ENCODE results near the gene CHCHD2.
"Not testable (repeated sequence)": the region's sequence is repeated elsewhere in the genome, so short reads cannot be mapped to it uniquely, and the experiment has no call there.

CHCHD2 gene

GRCh38 chr7:56106108-56107073 lies at the start of gene CHCHD2:
Gene CHCHD2, minus strand, starts transcription at chr7:56106476. Its CDS starts 63 bp downstream, at chr7:56106413.
- peak; percentile 100 for DNase-seq

- DNase-seq = not testable (repeated sequence)
Measured at GRCh38 chr7:56131062-56131461, 24.8 kb upstream of the CHCHD2 start.

- DNase-seq = no peak
Measured at GRCh38 chr7:56127241-56127975, 21.1 kb upstream of the CHCHD2 start.

- DNase-seq = no peak
Measured at GRCh38 chr7:56125831-56126230, 19.6 kb upstream of the CHCHD2 start.

- DNase-seq = no peak
Measured at GRCh38 chr7:56124981-56125380, 18.7 kb upstream of the CHCHD2 start.

GRCh38 chr7:56121440-56121839 lies 15.2 kb upstream of the CHCHD2 start:
- peak; percentile 15 for DNase-seq

- peak; percentile 88 for DNase-seq
Measured at GRCh38 chr7:56115852-56116538, 9.7 kb upstream of the CHCHD2 start, which contains the start of gene NUPR2. Gene NUPR2, minus strand, starts transcription at chr7:56116417. Its CDS starts 103 bp downstream, at chr7:56116314.

GRCh38 chr7:56112244-56112643 lies 6.0 kb upstream of the CHCHD2 start:
- not testable (repeated sequence) for DNase-seq

GRCh38 chr7:56110611-56111010 lies 4.3 kb upstream of the CHCHD2 start:
- peak; percentile 69 for DNase-seq

- DNase-seq = no peak
Measured at GRCh38 chr7:56107954-56108258, 1.6 kb upstream of the CHCHD2 start.

- peak; percentile 25 for DNase-seq
Measured at GRCh38 chr7:56105508-56105907, 768 bp downstream of the CHCHD2 start.

- DNase-seq = not testable (repeated sequence)
Measured at GRCh38 chr7:56104138-56104537, 2.1 kb downstream of the CHCHD2 start.

GRCh38 chr7:56099653-56100052 lies 6.6 kb downstream of the CHCHD2 start:
- no peak for DNase-seq

GRCh38 chr7:56098187-56099008 lies 7.9 kb downstream of the CHCHD2 start:
- DNase-seq = not testable (repeated sequence)

- no peak for DNase-seq
Measured at GRCh38 chr7:56097700-56098099, 8.6 kb downstream of the CHCHD2 start.

GRCh38 chr7:56092789-56093531 lies 13.3 kb downstream of the CHCHD2 start, which contains the start of gene PHKG1:
Gene PHKG1, minus strand, starts transcription at chr7:56092952. Its CDS starts 4,011 bp downstream, at chr7:56088941.
- peak; percentile 22 for DNase-seq

GRCh38 chr7:56092388-56092787 lies 13.9 kb downstream of the CHCHD2 start:
- not testable (repeated sequence) for DNase-seq

- DNase-seq = no peak
Measured at GRCh38 chr7:56091591-56091990, 14.7 kb downstream of the CHCHD2 start.

GRCh38 chr7:56087445-56087844 lies 18.8 kb downstream of the CHCHD2 start:
- DNase-seq = no peak

GRCh38 chr7:56086761-56087160 lies 19.5 kb downstream of the CHCHD2 start:
- DNase-seq = no peak

- peak; percentile 39 for DNase-seq
Measured at GRCh38 chr7:56083150-56083785, 23.0 kb downstream of the CHCHD2 start.

Measured in NCI-H510A (cell line).